SH-SY5Y (cell line): ENCODE results near the gene TACC2.

Experiments
- GATA2 ChIP-seq: IDR thresholded peaks from 2 replicates; pipeline ENCODE4 v1.6.1; 2011; ENCODE audit warnings: mild to moderate bottlenecking, low read depth, low read length
- GATA3 ChIP-seq: IDR thresholded peaks from 2 replicates; pipeline ENCODE4 v1.6.1; 2011; ENCODE audit warnings: low read depth, mild to moderate bottlenecking, low read length, moderate library complexity

DNA sequence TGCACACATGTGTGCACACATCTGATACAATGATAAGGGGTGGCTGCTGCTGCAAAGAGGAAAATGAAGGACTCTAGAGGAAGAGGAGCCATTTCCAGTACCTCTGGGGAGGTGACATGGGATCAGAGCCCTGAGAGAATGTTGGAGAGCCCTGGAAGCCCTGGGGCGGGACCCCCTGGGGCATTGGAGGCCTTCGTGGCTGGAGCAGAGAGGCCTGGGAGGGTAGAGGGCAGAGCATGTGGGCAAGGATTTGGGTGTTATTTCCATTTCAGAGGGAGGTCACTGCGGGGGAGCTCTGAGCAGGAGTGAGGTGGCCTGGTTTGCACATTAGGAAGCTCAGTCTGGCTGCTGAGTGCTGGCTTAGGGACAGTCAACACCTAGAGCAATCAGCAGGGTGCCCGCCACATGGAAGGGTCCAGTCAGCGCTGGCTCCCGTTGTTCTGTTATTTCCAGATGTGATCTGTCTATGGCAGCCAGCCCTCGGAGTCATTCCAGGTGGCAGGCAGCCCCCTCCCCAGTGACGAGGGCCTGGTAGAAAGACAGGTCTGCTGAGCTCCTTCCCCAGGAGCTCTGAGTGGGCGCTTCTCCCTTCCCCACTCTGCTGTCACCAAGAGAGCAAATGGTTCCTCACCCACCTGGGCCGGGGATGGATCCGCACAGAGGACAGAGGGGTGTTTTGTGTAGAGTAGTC is 258.0 kb downstream of the TACC2 start:
- TF ChIP-seq GATA2 (no peak), GATA3 (no peak)
